NOMO-1 treated with dmso at 0.1 percent for 144 hours (cell line): Measurements from ENCODE around the gene DCHS1.

Source experiments
- DNase-seq: peaks from one replicate; lab custom pipeline; 2025; ENCODE audit not compliant: unreplicated experiment; lab: John Stamatoyannopoulos, UW

The DCHS1 gene

DNA sequence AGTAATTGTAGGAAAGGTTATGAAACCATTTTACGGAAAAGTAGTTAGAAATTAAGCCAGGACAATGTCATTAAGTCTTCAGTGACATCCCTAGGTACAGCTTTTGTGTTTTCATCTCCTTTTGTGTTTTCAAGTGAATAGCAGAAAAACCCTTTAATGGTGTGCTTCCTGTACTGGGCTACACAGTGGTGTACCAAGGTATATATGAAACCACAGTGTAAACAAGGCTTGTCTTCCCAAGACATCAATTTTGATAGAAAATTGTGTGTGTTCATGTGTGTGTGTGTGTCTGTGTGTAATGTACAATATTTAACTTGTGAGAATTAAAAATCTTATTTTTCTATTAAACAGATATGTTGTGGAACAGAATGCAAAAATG is 18.6 kb upstream of the DCHS1 start:
- DNase-seq, result no peak

GRCh38 chr11:6673523-6674218 is 18.1 kb upstream of the DCHS1 start:
- DNase-seq, result no peak

GRCh38 chr11:6671991-6672390 is 16.4 kb upstream of the DCHS1 start:
- no peak for DNase-seq

DNA sequence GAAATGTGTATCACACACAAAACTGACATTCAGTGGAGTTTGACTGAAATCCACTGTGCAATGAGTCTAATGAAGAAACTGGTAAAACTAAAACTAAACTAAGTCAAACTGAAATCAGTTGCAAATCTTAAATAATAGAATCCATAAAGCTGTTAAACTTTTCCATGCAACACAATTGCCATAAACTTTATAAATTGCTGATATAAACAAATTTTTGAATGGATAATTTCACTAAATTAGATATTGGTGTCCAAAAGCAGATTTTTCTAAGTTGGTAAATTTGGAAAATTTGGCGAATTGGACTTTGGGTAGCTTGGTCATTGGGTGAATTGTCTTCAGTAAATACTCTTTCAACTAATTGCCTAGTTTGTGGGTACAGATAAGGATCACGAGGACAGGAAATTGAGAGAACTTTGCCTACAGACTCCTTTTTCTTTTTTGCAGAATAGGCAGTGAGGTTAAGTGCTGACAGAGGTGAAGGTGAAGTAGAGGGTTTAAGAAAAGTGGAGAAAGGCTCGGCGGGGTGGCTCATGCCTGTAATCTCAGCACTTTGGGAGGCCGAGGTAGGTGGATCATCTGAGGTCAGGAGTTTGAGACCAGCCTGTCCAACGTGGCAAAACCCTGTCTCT is 14.7 kb upstream of the DCHS1 start:
- no peak for DNase-seq

DNA sequence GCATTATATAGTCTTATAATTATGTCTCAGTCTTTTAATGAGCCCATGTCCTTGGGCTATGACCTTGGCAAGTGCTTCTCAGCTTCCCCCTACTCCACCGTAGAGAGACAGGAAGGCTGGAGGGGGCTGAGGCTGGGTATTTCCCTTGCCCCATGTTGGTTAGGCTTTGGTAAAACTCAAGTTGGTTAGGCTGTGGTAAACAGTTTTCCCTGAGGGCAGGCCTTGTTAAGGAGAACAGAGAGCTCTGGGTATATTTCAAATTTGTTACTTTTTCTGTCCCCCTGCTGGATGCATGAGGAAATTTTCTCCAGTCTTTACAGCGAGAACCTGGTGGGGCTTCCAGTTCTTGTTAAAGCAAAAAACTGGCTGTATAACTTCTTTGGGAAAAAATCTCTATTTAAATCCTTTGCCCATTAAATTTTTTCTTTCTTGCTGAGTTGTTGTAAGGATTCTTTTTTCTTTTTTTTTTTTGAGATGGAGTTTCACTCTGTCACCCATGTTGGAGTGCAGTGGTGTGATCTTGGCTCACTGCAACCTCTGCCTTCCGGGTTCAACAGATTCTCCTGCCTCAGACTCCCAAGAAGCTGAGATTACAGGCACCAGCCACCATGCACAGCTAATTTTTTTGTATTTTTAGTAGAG is 12.2 kb upstream of the DCHS1 start:
- no peak for DNase-seq

- DNase-seq, result no peak
These were observed 10.9 kb upstream of the DCHS1 start for GRCh38 chr11:6666302-6667183.

GRCh38 chr11:6664551-6664950 is 8.9 kb upstream of the DCHS1 start:
- DNase-seq, result no peak

- DNase-seq, result no peak
These were observed 8.3 kb upstream of the DCHS1 start for GRCh38 chr11:6663794-6664469.

GRCh38 chr11:6660712-6661111 is 5.1 kb upstream of the DCHS1 start:
- no peak for DNase-seq

- DNase-seq, result no peak
These were observed 3.0 kb upstream of the DCHS1 start for GRCh38 chr11:6658647-6659046.

GRCh38 chr11:6657346-6657745 is 1.7 kb upstream of the DCHS1 start:
- DNase-seq, result no peak

DNA sequence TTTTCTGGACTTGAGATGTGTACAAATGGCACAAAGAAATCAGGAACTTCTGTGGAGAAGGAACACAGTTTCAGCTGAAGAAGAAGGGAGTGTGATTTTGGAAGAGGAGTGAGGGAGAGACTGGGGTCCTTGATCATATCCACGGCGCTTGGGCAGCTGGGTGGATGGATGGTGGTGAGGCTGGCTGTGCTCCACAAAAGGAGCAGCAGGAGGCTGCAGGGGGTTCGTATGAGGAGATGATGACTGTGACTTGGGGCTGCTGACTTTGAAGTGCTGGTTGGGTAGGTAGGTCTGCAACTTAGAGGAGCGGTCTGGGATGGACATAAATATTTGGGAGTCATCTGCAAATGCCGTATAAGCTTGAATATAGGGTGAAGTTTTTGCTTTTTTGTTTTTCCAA is 1.3 kb upstream of the DCHS1 start:
- no peak for DNase-seq

GRCh38 chr11:6656584-6656915 is 941 bp upstream of the DCHS1 start:
- DNase-seq, result no peak

- DNase-seq, result no peak
These were observed 404 bp downstream of the DCHS1 start for GRCh38 chr11:6655020-6655789.

- no peak for DNase-seq
These were observed 1.2 kb downstream of the DCHS1 start for GRCh38 chr11:6654281-6655019.

DNA sequence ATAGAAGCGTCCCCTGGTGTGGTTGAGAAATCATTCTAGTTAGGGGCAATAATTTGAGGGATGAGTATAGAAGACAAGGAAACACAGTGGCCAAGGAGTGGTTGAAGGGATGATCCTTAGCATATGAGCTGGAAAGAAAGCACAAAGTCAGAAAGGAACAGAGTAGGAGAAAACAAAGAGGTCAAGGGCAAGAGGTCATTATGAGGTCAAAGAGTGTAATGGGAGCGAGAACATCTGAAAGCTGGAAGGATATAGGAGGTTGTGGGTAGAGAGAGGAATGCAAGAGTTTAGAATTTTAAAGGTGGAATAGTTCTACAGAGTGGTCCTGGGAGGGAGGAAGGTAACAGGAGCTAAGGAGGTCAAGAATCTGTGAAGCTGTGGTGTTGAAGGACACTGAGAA is 2.0 kb downstream of the DCHS1 start:
- no peak for DNase-seq

DNA sequence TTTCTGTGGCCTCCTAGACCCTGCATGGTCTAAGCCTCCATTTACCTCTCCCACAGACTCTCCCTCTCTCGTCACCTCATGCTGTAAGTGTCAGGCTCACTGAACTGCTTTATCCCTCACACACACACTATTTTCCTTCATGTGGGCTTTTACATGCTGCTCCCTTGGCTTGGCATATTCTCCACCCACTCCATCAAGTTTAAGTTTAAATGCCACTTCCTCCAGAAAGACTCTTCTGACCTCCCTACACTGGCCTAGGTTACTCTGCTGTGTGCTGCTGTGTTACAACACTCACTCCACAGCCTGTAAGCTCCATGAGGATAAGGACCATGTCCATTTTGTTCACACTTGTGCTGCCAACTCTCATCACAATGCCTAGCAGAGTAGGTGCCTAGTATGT is 2.5 kb downstream of the DCHS1 start:
- no peak for DNase-seq

- no peak for DNase-seq
These were observed 3.4 kb downstream of the DCHS1 start for GRCh38 chr11:6652182-6652581.

- no peak for DNase-seq
These were observed 4.6 kb downstream of the DCHS1 start for GRCh38 chr11:6650980-6651379.

DNA sequence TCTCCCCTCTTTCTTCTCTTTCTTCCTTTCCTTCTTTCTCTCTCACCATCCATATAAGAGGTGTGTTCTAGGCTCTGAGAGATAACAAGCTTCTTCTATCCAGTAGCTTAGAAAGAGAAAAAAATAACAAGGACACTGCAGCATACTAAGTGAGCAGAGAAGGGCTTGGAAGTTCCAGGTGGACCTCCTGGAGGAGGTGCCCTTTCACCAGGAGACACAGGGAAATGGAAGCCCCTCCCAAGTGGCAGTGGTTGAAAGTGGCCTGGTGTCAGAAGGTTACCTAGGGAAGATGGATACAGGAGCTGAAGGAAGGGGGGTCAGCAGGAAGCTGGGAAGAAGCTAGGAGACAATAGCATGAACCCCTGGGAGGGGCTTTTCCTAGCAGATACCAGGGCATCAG is 5.5 kb downstream of the DCHS1 start:
- no peak for DNase-seq
